Measurements from ENCODE around the gene RPL35. TPM values are rescaled to one million over a fixed set of nuclear protein-coding genes. Genes with fewer than 3 reads are reported as not detected.

The RPL35 gene
- total and polyA plus RNA-seq, 10 of the 15 experiments (the other 5 are each of a cell fraction or from before 2014, with no cell fraction given), result 2,572 to 6,300 (median 3,864) TPM

- no peaks in the 10 kb centered on the region for H3K79me2 ChIP-seq (ENCODE audit: control insufficient read depth, insufficient read depth, low read length)
- no TSS peak for BruUV-seq (replicated peaks)
- TF ChIP-seq CBX3 (IDR thresholded peaks at IDR 0.05; ENCODE audit: borderline replicate concordance, low read depth) (no peak), IKZF1 (conservative IDR thresholded peaks at IDR 0.05) (no peak)
- no peak overlapping the region for H2AFZ ChIP-seq (ENCODE audit: control insufficient read depth, low read depth, low read length)
- POLR2A ChIA-PET, result interaction anchor here (1.4 kb wide), 1 partner anchor 9 kb away, joined by 3 read pairs; no protein-coding TSS in a partner anchor
- H3K4me3 ChIP-seq, result no peak overlapping the region
- WGBS (ENCODE audit: insufficient coverage, insufficient replicate concordance, low lambda C conversion rate, missing lambda C conversion rate), result 54% methylated on average over 6 of the region's 6 CpGs
- RAD21 ChIA-PET (ENCODE audit: unreplicated experiment), result no interaction called here
- H3K9ac ChIP-seq (ENCODE audit: control insufficient read depth, insufficient read depth, low read length), result no peak overlapping the region
- no peaks in the 10 kb centered on the region for H3K9me3 ChIP-seq (replicated peaks; ENCODE audit: control insufficient read depth, insufficient read depth, low read length)
- DNase-seq (ENCODE audit: low read depth, low spot score), result no peak
- no peaks in the 10 kb centered on the region for H3K36me3 ChIP-seq (ENCODE audit: control insufficient read depth in 2 of 2, insufficient read depth in 2 of 2, low read length in 1 of 2)
- SMC1A ChIA-PET (ENCODE audit: uncharacterized antibody, unreplicated experiment), result no interaction called here
- in situ Hi-C loops (cut with MboI), result no loop called here
- FAIRE-seq, result no peak
- H3K27ac ChIP-seq (ENCODE audit: control insufficient read depth, insufficient read depth), result no peak overlapping the region
- H3K4me2 ChIP-seq (ENCODE audit: control insufficient read depth, insufficient read depth), result no peak overlapping the region
- H3K27me3 ChIP-seq (replicated peaks in 1 of 2; ENCODE audit: control insufficient read depth in 2 of 2, insufficient read depth in 2 of 2, low read length in 1 of 2), result no peaks in the 10 kb centered on the region
- no peaks in the 10 kb centered on the region for H3K4me1 ChIP-seq (ENCODE audit: control insufficient read depth, insufficient read depth, low read length)
- no peak for ATAC-seq
- intact Hi-C loops (cut with micrococcal nuclease; ENCODE audit: unreplicated experiment), result no loop called here
- no peaks in the 10 kb centered on the region for H4K20me1 ChIP-seq (ENCODE audit: control insufficient read depth, insufficient read depth)
- CTCF ChIA-PET, result interaction anchor here (0.5 to 1.1 kb wide), 2 partner anchors 9 to 353 kb away, joined by 3 read pairs; no protein-coding TSS in a partner anchor
These were observed 52.5 kb downstream of the RPL35 start for GRCh38 chr9:124809211-124809610.

GRCh38 chr9:124808246-124808956, 53.4 kb downstream of the RPL35 start:
- FAIRE-seq, result no peak
- TF ChIP-seq HSF1 (IDR thresholded peaks at IDR 0.05; ENCODE audit: low read depth, low read length), result no peak
- no peak for TF ChIP-seq ZNF687 (IDR thresholded peaks at IDR 0.05)
- H3K27ac ChIP-seq (ENCODE audit: control insufficient read depth, insufficient read depth), result no peak overlapping the region
- DNase-seq (ENCODE audit: low read depth, low spot score), result no peak
- no peaks in the 10 kb centered on the region for H3K27me3 ChIP-seq (replicated peaks in 1 of 2; ENCODE audit: control insufficient read depth in 2 of 2, insufficient read depth in 2 of 2, low read length in 1 of 2)
- RAD21 ChIA-PET (ENCODE audit: unreplicated experiment), result no interaction called here
- H4K20me1 ChIP-seq (ENCODE audit: control insufficient read depth, insufficient read depth), result no peaks in the 10 kb centered on the region
- no peaks in the 10 kb centered on the region for H3K4me1 ChIP-seq (ENCODE audit: control insufficient read depth, insufficient read depth, low read length)
- H3K9ac ChIP-seq (ENCODE audit: control insufficient read depth, insufficient read depth, low read length), result no peak overlapping the region
- H3K79me2 ChIP-seq (ENCODE audit: control insufficient read depth, insufficient read depth, low read length), result no peaks in the 10 kb centered on the region
- intact Hi-C loops (cut with micrococcal nuclease; ENCODE audit: unreplicated experiment) (no loop called here), in situ Hi-C loops (cut with MboI) (no loop called here)
- ATAC-seq, result no peak
- H3K9me3 ChIP-seq (replicated peaks; ENCODE audit: control insufficient read depth, insufficient read depth, low read length), result no peaks in the 10 kb centered on the region
- SMC1A ChIA-PET (ENCODE audit: uncharacterized antibody, unreplicated experiment), result no interaction called here
- WGBS (ENCODE audit: insufficient coverage, insufficient replicate concordance, low lambda C conversion rate, missing lambda C conversion rate), result 82% methylated on average over 12 of the region's 12 CpGs
- no peak overlapping the region for H3K4me2 ChIP-seq (ENCODE audit: control insufficient read depth, insufficient read depth)
- no peak overlapping the region for H3K4me3 ChIP-seq
- CTCF ChIA-PET, result interaction anchor here (1.1 to 1.6 kb wide), 2 partner anchors 10 to 34 kb away, joined by 3 to 4 read pairs; no protein-coding TSS in a partner anchor
- POLR2A ChIA-PET, result interaction anchor here (1.4 kb wide), 1 partner anchor 10 kb away, joined by 3 read pairs; no protein-coding TSS in a partner anchor
- no peak overlapping the region for H2AFZ ChIP-seq (ENCODE audit: control insufficient read depth, low read depth, low read length)
- H3K36me3 ChIP-seq (ENCODE audit: control insufficient read depth in 2 of 2, insufficient read depth in 2 of 2, low read length in 1 of 2), result no peaks in the 10 kb centered on the region
- no TSS peak for BruUV-seq (replicated peaks)

Data from GM12878 (cell line).